GM11168 (cell line): Measurements from ENCODE around the gene AP3D1.

Experiments used
- in situ Hi-C: fragments of 300-500 bp; cut with MboI; formaldehyde crosslinking; loops from one replicate; pipeline ENCODE4 v1.12.0; 2022; ENCODE audit warnings: low sequenced_read_pairs; ENCODE audit not compliant: unreplicated experiment

Gene AP3D1

GRCh38 chr19:2051773-2052704, 99.3 kb downstream of the AP3D1 start:
- in situ Hi-C loops = no loop called here

- in situ Hi-C loops = no loop called here
Observed at GRCh38 chr19:2050991-2051772, 100.2 kb downstream of the AP3D1 start, which contains the start of gene MKNK2. Gene MKNK2, minus strand, starts transcription at chr19:2051244. Its CDS starts 393 bp downstream, at chr19:2050851.
